SH-SY5Y (cell line): Measurements from ENCODE around the gene CFL1.

Experiments used
- GATA2 ChIP-seq: IDR thresholded peaks from 2 replicates; pipeline ENCODE4 v1.6.1; 2011; ENCODE audit warnings: mild to moderate bottlenecking, low read depth, low read length
- GATA3 ChIP-seq: IDR thresholded peaks from 2 replicates; pipeline ENCODE4 v1.6.1; 2011; ENCODE audit warnings: low read depth, mild to moderate bottlenecking, low read length, moderate library complexity

The CFL1 gene

GRCh38 chr11:65857853-65858680 lies at the start of gene CFL1:
TSS of gene CFL1 (minus strand) at chr11:65858180. CDS start at chr11:65858099, 81 bp downstream.
- TF ChIP-seq GATA3 (no peak), GATA2 (no peak)

DNA sequence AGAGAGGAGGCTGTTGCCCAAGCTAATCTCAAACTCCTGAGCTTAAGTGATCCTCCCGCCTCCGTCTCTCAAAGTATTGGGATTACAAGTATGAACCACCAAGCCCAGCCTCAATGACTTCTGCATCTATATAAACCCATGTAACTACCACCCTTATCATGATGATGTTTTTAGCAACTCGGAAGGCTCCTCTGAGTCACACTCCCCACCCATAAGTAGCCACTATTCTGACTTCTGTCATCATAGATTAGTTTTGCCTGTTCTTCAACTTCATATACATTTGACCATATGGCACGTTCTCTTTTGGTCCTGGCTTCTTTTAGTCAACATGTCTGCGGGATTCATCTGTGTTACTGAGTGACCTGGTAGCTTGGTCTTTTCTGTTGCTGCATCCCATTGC lies 48.6 kb upstream of the CFL1 start:
- TF ChIP-seq GATA3 (no peak), GATA2 (no peak)

DNA sequence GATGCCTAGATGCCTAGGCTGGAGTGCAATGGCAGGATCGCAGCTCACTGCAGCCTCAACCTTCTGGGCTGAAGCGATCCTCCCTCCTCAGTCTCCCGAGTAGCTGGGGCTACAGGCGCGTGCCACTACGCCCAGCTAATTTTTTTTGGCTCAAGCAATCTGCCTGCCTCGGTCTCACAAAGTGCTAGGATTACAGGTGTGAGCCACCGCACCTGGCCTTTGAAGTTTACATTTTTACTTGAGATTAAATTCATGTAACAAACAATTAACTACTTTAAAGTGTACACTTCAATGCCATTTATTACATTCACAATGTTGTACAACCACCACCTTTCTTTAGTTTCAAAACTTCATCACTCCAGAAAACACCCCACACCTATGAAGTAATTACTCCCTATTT lies 45.7 kb upstream of the CFL1 start:
- TF ChIP-seq GATA3, result no peak
- no peak for TF ChIP-seq GATA2

GRCh38 chr11:65903068-65903481 lies 45.1 kb upstream of the CFL1 start:
- TF ChIP-seq GATA3, result no peak
- TF ChIP-seq GATA2, result no peak

GRCh38 chr11:65900899-65901180 lies 42.9 kb upstream of the CFL1 start:
- no peak for TF ChIP-seq GATA2
- no peak for TF ChIP-seq GATA3

- no peak for TF ChIP-seq GATA2
- TF ChIP-seq GATA3, result no peak
Measured at GRCh38 chr11:65900125-65900898, 42.3 kb upstream of the CFL1 start, which contains the start of gene FOSL1. TSS of gene FOSL1 (minus strand) at chr11:65900388. CDS start at chr11:65900339, 49 bp downstream.

GRCh38 chr11:65899356-65900124 lies 41.6 kb upstream of the CFL1 start:
- no peak for TF ChIP-seq GATA3
- no peak for TF ChIP-seq GATA2

DNA sequence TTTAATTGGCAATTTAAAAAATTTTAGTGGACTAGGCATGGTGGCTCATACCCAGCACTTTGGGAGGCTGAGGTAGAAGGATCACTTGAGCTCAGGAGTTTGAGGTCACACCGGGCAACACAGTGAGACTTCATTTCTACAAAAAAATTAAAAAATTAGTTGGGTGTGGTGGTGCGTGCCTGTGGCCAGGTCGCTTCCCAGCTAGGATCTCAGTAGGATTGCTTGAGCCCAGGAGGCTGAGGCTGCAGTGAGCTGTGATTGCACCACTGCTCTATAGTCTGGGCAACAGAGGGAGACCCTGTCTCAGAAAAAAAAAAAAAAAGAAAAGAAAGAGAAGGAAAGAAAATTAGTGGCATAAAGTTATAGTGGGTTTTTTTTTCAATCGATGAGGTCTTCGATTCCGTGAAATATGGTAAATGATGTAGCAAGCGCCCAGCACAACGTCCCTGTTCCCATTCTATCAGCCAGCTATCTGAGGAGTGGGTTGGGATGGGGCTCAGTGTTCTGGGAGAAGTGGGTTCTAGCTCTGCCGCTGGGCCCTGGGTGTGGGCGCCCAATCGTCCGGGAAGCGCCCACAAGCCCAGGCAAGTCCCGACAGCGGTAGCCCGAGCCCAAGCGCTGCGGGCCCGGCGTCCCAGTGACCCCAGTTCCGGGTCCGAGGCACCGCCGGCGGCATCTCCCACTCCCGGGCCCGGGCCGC lies 40.8 kb upstream of the CFL1 start:
- TF ChIP-seq GATA3, result no peak
- no peak for TF ChIP-seq GATA2

DNA sequence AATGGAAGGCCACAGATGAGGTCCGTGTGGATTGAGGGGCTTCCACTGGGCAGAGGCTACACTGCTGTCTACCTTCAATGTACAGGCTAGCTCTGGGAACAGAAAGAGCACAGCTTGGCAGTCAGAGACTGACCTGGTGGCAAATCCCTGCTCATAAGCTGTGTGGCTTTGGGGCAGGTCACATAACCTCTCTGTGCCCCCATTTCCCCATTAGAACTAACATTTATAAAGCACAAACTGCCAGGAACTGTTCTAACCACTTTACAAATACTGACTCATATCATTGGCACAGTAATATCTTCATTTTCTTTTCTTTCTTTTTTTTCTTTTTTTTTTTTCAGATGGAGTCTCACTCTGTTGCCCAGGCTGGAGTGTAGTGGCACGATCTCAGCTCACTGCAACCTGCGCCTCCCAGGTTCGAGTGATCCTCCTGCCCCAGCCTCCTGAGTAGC lies 39.1 kb upstream of the CFL1 start:
- TF ChIP-seq GATA2 (no peak), GATA3 (no peak)

GRCh38 chr11:65896034-65896999 lies 38.3 kb upstream of the CFL1 start:
- no peak for TF ChIP-seq GATA2
- no peak for TF ChIP-seq GATA3

GRCh38 chr11:65895482-65895981 lies 37.6 kb upstream of the CFL1 start:
- TF ChIP-seq GATA3, result no peak
- TF ChIP-seq GATA2, result no peak

DNA sequence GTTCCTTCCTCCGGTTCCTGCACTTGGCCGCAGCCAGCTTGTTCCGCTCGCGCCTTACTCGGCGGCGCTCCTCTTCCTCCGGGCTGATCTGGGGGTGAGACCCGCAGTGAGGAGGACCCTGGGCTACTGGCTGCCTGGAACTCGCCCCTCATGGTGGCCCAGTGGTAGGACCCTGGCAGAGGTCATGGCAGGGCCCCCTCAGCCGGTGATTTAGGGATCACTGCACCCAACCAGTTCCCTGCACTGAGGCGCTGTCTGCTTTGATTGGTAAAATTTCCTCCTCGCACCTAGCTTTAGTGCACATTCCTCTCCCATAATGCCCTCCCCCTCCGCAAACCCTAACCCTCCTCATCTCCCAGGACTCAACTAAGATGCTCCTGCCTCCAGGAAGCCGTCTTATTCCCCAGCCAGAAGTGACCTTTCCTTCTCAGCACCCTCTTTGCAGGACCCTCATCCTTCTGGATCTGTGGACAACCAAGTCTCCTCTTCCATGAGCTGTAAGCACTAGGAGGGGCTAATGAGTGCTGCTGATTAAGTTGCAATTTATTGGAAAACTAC lies 36.1 kb upstream of the CFL1 start:
- TF ChIP-seq GATA2 (no peak), GATA3 (no peak)
